GM12878 (cell line): ENCODE measurements around the gene TOMM40L. TPM values are rescaled to one million over a fixed set of nuclear protein-coding genes. Genes with fewer than 3 reads are reported as not detected.

Experiments
- ATAC-seq: fragments of 200-7000 bp; cut with Tn5 transposase; 3 replicates; pipeline ENCODE4 v1.9.1; 2020; ENCODE audit warnings: mild to moderate bottlenecking, moderate library complexity
- BruUV-seq: library from RNA; stranded (reverse); fragments of 400-500 nt; replicated peaks from 2 replicates; lab custom pipeline; 2021; lab: Mats Ljungman, UMichigan
- CTCF ChIA-PET: fragments of 300-600 bp; sonication (Branson Sonifier 250); formaldehyde crosslinking; extraction: SDS; loops from one replicate; lab custom pipeline; 2021; ENCODE audit warnings: inconsistent platforms; lab: Yijun Ruan, JAX
- POLR2A ChIA-PET: fragments of 350-600 bp; formaldehyde crosslinking; extraction: SDS; loops from one replicate; lab custom pipeline; 2021; ENCODE audit warnings: inconsistent platforms; lab: Charles Lee
- RAD21 ChIA-PET: fragments of 300-600 bp; sonication (Branson Sonifier 250); formaldehyde crosslinking; loops from one replicate; lab custom pipeline; 2023; ENCODE audit warnings: antibody characterized with exemption; ENCODE audit not compliant: unreplicated experiment; lab: Charles Lee
- SMC1A ChIA-PET: fragments of 300-600 bp; sonication (Branson Sonifier 250); formaldehyde crosslinking; loops from one replicate; lab custom pipeline; 2023; ENCODE audit not compliant: unreplicated experiment, uncharacterized antibody; lab: Charles Lee
- DNase-seq: peaks from one replicate; pipeline ENCODE4 v3.0.0-alpha.2; 2011; ENCODE audit warnings: low read depth, low spot score
- FAIRE-seq: peaks from 3 replicates; lab custom pipeline; 2011; peaks lifted over from hg19 to GRCh38; lab: Jason Lieb, UNC
- H2AFZ ChIP-seq: 2 replicates; pipeline ENCODE4 v1.6.0; 2011; ENCODE audit warnings: low read depth, low read length, control low read depth; ENCODE audit not compliant: control insufficient read depth
- H3K27ac ChIP-seq: 2 replicates; pipeline ENCODE4 v1.5.1; 2011; ENCODE audit warnings: control low read depth; ENCODE audit not compliant: control insufficient read depth, insufficient read depth
- H3K27me3 ChIP-seq, 2 experiments: replicated peaks in 1 of 2; 2 replicates each; pipeline versions ENCODE4 v1.6.0 to v1.6.1; 2011; ENCODE audit warnings: low read length in 1 of 2; ENCODE audit not compliant: control insufficient read depth in 2 of 2, insufficient read depth in 2 of 2
- H3K36me3 ChIP-seq, 2 experiments: 2 replicates each; pipeline ENCODE4 v1.5.1; 2011; ENCODE audit warnings: low read length in 1 of 2; ENCODE audit not compliant: control insufficient read depth in 2 of 2, insufficient read depth in 2 of 2
- H3K4me1 ChIP-seq: 2 replicates; pipeline ENCODE4 v1.6.1; 2011; ENCODE audit warnings: mild to moderate bottlenecking, low read length, moderate library complexity, mixed read lengths; ENCODE audit not compliant: control insufficient read depth, insufficient read depth
- H3K4me2 ChIP-seq: 2 replicates; pipeline ENCODE4 v1.6.0; 2011; ENCODE audit warnings: control low read depth; ENCODE audit not compliant: control insufficient read depth, insufficient read depth
- H3K4me3 ChIP-seq: fragments of 200-600 bp; sonication (generic); 2 replicates; pipeline ENCODE4 v1.5.1; 2016
- H3K79me2 ChIP-seq: 2 replicates; pipeline ENCODE4 v1.6.0; 2011; ENCODE audit warnings: low read length; ENCODE audit not compliant: control insufficient read depth, insufficient read depth
- H3K9ac ChIP-seq: 2 replicates; pipeline ENCODE4 v1.8.0; 2011; ENCODE audit warnings: low read length, control low read depth, mixed read lengths; ENCODE audit not compliant: control insufficient read depth, insufficient read depth
- H3K9me3 ChIP-seq: replicated peaks from 3 replicates; pipeline ENCODE4 v1.5.1; 2011; ENCODE audit warnings: mild to moderate bottlenecking, low read length; ENCODE audit not compliant: control insufficient read depth, insufficient read depth
- H4K20me1 ChIP-seq: 2 replicates; pipeline ENCODE4 v1.6.0; 2011; ENCODE audit not compliant: control insufficient read depth, insufficient read depth
- HDGF ChIP-seq: fragments of 450-650 bp; IDR thresholded peaks from 2 replicates; pipeline ENCODE4 v1.6.1; 2016; ENCODE audit warnings: antibody characterized with exemption
- NFXL1 ChIP-seq: fragments of 450-650 bp; IDR thresholded peaks from 2 replicates; pipeline ENCODE4 v1.6.1; 2017; ENCODE audit warnings: antibody characterized with exemption, mild to moderate bottlenecking, borderline replicate concordance
- NFYA ChIP-seq: IDR thresholded peaks from 2 replicates; pipeline ENCODE4 v1.6.1; 2011; ENCODE audit warnings: low read depth, mild to moderate bottlenecking, low read length, improper control_type of control experiment, borderline replicate concordance
- PAX8 ChIP-seq: fragments of 450-650 bp; IDR thresholded peaks from 2 replicates; pipeline ENCODE4 v1.6.1; 2017; ENCODE audit warnings: mild to moderate bottlenecking, moderate library complexity
- SREBF2 ChIP-seq: IDR thresholded peaks from 2 replicates; pipeline ENCODE4 v1.6.1; 2012; ENCODE audit warnings: mild to moderate bottlenecking, low read length
- SUZ12 ChIP-seq: fragments of 200-600 bp; sonication (generic); IDR thresholded peaks from one replicate; pipeline ENCODE4 v1.6.1; 2018; ENCODE audit warnings: antibody characterized with exemption, mild to moderate bottlenecking; ENCODE audit not compliant: unreplicated experiment
- ZZZ3 ChIP-seq: IDR thresholded peaks from 2 replicates; pipeline ENCODE4 v1.6.1; 2011; ENCODE audit warnings: low read depth; ENCODE audit not compliant: control insufficient read depth, insufficient read length
- WGBS: methylation state at CpG from one replicate; pipeline ENCODE4 v1.1.6; 2016; ENCODE audit warnings: low lambda C conversion rate; ENCODE audit not compliant: insufficient replicate concordance, insufficient coverage; ENCODE audit errors: missing lambda C conversion rate; 5-methylcytosine and 5-hydroxymethylcytosine counted together
- in situ Hi-C: fragments of 300-500 bp; cut with MboI; formaldehyde crosslinking; loops from 9 replicates; pipeline ENCODE4 v1.14.3; 2018; ENCODE audit warnings: mixed read lengths
- intact Hi-C: fragments of 100-400 bp; cut with micrococcal nuclease; formaldehyde crosslinking; loops from one replicate; pipeline ENCODE4 v1.14.2; 2022; ENCODE audit not compliant: unreplicated experiment
- polyA plus RNA-seq, 11 experiments: library from polyadenylated mRNA; depleted of rRNA in 4 of 11; unstranded in 6 of 11; stranded (reverse) in 5 of 11; fragments of >200 nt; fragmentation: Nextera tagmentation in 4 of 11; fragmentation: Illumina TruSeq in 1 of 11; extraction: Ambion mirVana in 4 of 11; extraction: Trizol in 1 of 11; gene quantifications; 1 replicate in 1 of 11; 2 replicates in 10 of 11; pipeline versions ENCODE4 v1.2.1 to v1.2.3, GENCODE V29; 2011 to 2016; ENCODE audit warnings: inconsistent platforms in 2 of 11, missing spikeins in 2 of 11, low read depth in 1 of 11
- total RNA-seq, 4 experiments: library from RNA; depleted of rRNA in 3 of 4; stranded (reverse); fragments of >200 nt in 3 of 4; fragmentation: Illumina TruSeq in 1 of 4; extraction: Trizol in 1 of 4; gene quantifications; 2 replicates each; pipeline versions ENCODE4 v1.2.1 to v1.2.3, GENCODE V29; 2013 to 2021
- TF ChIP-seq, protein P1 (sequence below): fragments of 450-650 bp; IDR thresholded peaks from 2 replicates; pipeline ENCODE4 v1.6.1; 2017; ENCODE audit warnings: borderline replicate concordance
- TF ChIP-seq, protein P2 (sequence below): IDR thresholded peaks from 2 replicates; pipeline ENCODE4 v1.6.1; 2011; ENCODE audit warnings: low read depth, low read length, improper control_type of control experiment, borderline replicate concordance
- TF ChIP-seq, protein P3 (sequence below): fragments of 450-650 bp; IDR thresholded peaks from 2 replicates; pipeline ENCODE4 v1.6.1; 2017; ENCODE audit warnings: mild to moderate bottlenecking
- TF ChIP-seq, protein P4 (sequence below): fragments of 150-350 bp; IDR thresholded peaks from 2 replicates; pipeline ENCODE4 v1.6.1; 2014; ENCODE audit warnings: mild to moderate bottlenecking, low read depth, low read length
- TF ChIP-seq, protein P5 (sequence below): fragments of 450-650 bp; formaldehyde crosslinking; IDR thresholded peaks from 2 replicates; pipeline ENCODE4 v1.4.0; 2020; ENCODE audit warnings: mild to moderate bottlenecking, moderate library complexity

TOMM40L gene
- total and polyA plus RNA-seq, 10 of the 15 experiments (the other 5 are each of a cell fraction or from before 2014, with no cell fraction given): 5.9 to 21.6 (median 15.7) TPM

DNA sequence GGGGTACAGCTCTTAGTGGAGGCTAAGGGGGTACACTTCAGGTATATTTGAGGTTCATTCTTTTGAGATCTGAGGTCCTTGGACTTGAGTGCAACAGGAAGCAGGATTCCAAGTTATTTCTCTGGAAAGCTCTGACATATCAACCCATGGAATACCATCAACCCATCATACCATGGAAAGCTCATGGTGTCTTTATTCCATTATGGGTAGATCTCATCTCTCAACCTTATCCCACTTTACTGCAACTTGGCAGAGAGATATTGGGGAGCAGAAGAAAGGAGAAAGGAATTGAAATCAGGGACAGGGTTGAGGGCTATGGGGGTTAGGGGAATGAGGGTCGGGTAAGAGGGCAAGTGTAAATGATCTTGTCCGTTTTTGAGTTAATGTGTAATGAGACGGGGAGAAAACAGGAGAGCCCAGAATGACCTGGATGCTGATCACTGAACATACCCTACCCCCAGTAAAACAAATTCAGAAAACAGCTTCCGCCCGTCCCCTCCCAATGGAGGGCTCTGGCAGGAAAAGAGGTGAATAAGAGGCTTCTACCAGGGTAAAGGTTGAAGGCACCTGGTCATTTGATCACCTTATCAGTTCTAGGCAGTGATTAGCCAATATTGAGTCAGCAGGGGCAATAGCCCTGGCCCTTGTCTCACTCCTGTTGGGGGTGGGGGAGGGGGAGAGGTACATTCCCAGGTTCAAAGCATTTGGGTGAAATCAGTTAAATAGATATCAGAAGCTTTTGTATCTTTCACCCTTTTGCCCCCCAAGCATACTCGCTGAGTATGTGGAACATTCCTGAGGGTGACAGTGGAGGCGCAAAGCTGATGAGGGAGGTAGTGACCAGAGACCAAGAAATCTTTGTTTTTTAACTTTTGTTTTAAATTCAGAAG, 1.8 kb upstream of the TOMM40L start:
- no peaks in the 10 kb centered on the region for H3K27me3 ChIP-seq
- H3K27ac ChIP-seq: no peak overlapping the region
- H3K4me2 ChIP-seq: no peak overlapping the region
- FAIRE-seq (no peak), DNase-seq (no peak), ATAC-seq (no peak)
- ChIA-PET SMC1A (interaction anchor here (0.9 to 5.5 kb wide), 10 partner anchors 9 to 158 kb away, joined by 3 to 72 read pairs (median 13); partner anchors contain the start of genes FCER1G and NDUFS2), RAD21 (interaction anchor here (0.5 to 5.0 kb wide), 6 partner anchors 14 to 155 kb away, joined by 3 to 72 read pairs (median 19); partner anchors contain the start of genes ADAMTS4, ARHGAP30 and NDUFS2), POLR2A (interaction anchor here (0.9 to 1.0 kb wide), 2 partner anchors 19 to 90 kb away, joined by 3 to 4 read pairs; no protein-coding TSS in a partner anchor), CTCF (interaction anchor here (0.9 to 17.1 kb wide), 9 partner anchors 17 to 158 kb away, joined by 3 to 385 read pairs (median 59); partner anchors contain the start of genes CFAP126, NDUFS2 and PPOX)
- no TSS peak for BruUV-seq
- H2AFZ ChIP-seq: no peak overlapping the region
- in situ Hi-C loops (no loop called here), intact Hi-C loops (loop anchor here (2.0 kb wide), 1 partner anchor 21 kb away; the partner anchor contains the start of gene NDUFS2)
- no peaks in the 10 kb centered on the region for H4K20me1 ChIP-seq
- H3K36me3 ChIP-seq: peaks cover 0 to 1% of the 10 kb centered on the region in 2 experiments; a peak in 2 of 4 replicates
- H3K9me3 ChIP-seq: no peaks in the 10 kb centered on the region
- peaks cover 19% of the 10 kb centered on the region for H3K4me1 ChIP-seq
- H3K9ac ChIP-seq: no peak overlapping the region
- no peak overlapping the region for H3K4me3 ChIP-seq
- peaks cover 10% of the 10 kb centered on the region for H3K79me2 ChIP-seq
- 85% methylated on average over 7 of the region's 7 CpGs for WGBS
- TF ChIP-seq SREBF2 (no peak), SUZ12 (no peak), ZZZ3 (no peak), NFYA (no peak), NFXL1 (no peak), HDGF (no peak), PAX8 (no peak)
- TF ChIP-seq, protein P1, sequence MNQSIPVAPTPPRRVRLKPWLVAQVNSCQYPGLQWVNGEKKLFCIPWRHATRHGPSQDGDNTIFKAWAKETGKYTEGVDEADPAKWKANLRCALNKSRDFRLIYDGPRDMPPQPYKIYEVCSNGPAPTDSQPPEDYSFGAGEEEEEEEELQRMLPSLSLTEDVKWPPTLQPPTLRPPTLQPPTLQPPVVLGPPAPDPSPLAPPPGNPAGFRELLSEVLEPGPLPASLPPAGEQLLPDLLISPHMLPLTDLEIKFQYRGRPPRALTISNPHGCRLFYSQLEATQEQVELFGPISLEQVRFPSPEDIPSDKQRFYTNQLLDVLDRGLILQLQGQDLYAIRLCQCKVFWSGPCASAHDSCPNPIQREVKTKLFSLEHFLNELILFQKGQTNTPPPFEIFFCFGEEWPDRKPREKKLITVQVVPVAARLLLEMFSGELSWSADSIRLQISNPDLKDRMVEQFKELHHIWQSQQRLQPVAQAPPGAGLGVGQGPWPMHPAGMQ: no peak
- TF ChIP-seq, protein P2, sequence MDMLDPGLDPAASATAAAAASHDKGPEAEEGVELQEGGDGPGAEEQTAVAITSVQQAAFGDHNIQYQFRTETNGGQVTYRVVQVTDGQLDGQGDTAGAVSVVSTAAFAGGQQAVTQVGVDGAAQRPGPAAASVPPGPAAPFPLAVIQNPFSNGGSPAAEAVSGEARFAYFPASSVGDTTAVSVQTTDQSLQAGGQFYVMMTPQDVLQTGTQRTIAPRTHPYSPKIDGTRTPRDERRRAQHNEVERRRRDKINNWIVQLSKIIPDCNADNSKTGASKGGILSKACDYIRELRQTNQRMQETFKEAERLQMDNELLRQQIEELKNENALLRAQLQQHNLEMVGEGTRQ: no peak
- TF ChIP-seq, protein P3, sequence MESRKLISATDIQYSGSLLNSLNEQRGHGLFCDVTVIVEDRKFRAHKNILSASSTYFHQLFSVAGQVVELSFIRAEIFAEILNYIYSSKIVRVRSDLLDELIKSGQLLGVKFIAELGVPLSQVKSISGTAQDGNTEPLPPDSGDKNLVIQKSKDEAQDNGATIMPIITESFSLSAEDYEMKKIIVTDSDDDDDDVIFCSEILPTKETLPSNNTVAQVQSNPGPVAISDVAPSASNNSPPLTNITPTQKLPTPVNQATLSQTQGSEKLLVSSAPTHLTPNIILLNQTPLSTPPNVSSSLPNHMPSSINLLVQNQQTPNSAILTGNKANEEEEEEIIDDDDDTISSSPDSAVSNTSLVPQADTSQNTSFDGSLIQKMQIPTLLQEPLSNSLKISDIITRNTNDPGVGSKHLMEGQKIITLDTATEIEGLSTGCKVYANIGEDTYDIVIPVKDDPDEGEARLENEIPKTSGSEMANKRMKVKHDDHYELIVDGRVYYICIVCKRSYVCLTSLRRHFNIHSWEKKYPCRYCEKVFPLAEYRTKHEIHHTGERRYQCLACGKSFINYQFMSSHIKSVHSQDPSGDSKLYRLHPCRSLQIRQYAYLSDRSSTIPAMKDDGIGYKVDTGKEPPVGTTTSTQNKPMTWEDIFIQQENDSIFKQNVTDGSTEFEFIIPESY: no peak
- TF ChIP-seq, protein P4, sequence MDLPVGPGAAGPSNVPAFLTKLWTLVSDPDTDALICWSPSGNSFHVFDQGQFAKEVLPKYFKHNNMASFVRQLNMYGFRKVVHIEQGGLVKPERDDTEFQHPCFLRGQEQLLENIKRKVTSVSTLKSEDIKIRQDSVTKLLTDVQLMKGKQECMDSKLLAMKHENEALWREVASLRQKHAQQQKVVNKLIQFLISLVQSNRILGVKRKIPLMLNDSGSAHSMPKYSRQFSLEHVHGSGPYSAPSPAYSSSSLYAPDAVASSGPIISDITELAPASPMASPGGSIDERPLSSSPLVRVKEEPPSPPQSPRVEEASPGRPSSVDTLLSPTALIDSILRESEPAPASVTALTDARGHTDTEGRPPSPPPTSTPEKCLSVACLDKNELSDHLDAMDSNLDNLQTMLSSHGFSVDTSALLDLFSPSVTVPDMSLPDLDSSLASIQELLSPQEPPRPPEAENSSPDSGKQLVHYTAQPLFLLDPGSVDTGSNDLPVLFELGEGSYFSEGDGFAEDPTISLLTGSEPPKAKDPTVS: no peak
- TF ChIP-seq, protein P5, sequence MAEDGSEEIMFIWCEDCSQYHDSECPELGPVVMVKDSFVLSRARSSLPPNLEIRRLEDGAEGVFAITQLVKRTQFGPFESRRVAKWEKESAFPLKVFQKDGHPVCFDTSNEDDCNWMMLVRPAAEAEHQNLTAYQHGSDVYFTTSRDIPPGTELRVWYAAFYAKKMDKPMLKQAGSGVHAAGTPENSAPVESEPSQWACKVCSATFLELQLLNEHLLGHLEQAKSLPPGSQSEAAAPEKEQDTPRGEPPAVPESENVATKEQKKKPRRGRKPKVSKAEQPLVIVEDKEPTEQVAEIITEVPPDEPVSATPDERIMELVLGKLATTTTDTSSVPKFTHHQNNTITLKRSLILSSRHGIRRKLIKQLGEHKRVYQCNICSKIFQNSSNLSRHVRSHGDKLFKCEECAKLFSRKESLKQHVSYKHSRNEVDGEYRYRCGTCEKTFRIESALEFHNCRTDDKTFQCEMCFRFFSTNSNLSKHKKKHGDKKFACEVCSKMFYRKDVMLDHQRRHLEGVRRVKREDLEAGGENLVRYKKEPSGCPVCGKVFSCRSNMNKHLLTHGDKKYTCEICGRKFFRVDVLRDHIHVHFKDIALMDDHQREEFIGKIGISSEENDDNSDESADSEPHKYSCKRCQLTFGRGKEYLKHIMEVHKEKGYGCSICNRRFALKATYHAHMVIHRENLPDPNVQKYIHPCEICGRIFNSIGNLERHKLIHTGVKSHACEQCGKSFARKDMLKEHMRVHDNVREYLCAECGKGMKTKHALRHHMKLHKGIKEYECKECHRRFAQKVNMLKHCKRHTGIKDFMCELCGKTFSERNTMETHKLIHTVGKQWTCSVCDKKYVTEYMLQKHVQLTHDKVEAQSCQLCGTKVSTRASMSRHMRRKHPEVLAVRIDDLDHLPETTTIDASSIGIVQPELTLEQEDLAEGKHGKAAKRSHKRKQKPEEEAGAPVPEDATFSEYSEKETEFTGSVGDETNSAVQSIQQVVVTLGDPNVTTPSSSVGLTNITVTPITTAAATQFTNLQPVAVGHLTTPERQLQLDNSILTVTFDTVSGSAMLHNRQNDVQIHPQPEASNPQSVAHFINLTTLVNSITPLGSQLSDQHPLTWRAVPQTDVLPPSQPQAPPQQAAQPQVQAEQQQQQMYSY: no peak
